H1 (cell line): ENCODE measurements around the gene AAMP. TPM values are rescaled to one million over a fixed set of nuclear protein-coding genes. Genes with fewer than 3 reads are reported as not detected.

Experiments
- CTCF ChIA-PET: fragments of 300-600 bp; sonication (Branson Sonifier 250); formaldehyde crosslinking; loops from one replicate; lab custom pipeline; 2021; ENCODE audit not compliant: partially characterized antibody; lab: Charles Lee
- POLR2A ChIA-PET: fragments of 300-600 bp; sonication (Branson Sonifier 250); formaldehyde crosslinking; loops from one replicate; lab custom pipeline; 2021; ENCODE audit warnings: inconsistent platforms; ENCODE audit not compliant: partially characterized antibody; lab: Charles Lee
- DNase-seq, 2 experiments: peaks; one replicate each; pipeline versions ENCODE4 v3.0.0 to v3.0.0-alpha.2; 2010 to 2022; ENCODE audit warnings: low spot score in 2 of 2, low read depth in 1 of 2, mixed read lengths in 1 of 2
- FAIRE-seq: peaks from 2 replicates; lab custom pipeline; 2011; peaks lifted over from hg19 to GRCh38; lab: Jason Lieb, UNC
- H2AFZ ChIP-seq: 2 replicates; pipeline ENCODE4 v1.8.1; 2012; ENCODE audit warnings: low read length, inconsistent platforms
- H2AK5ac ChIP-seq: 2 replicates; pipeline ENCODE4 v1.6.1; 2013; ENCODE audit warnings: low read depth, low read length
- H2BK120ac ChIP-seq: replicated peaks from 2 replicates; pipeline ENCODE3; 2013; ENCODE audit warnings: low read depth, low read length, inconsistent platforms
- H2BK12ac ChIP-seq: 2 replicates; pipeline ENCODE4 v1.6.1; 2013; ENCODE audit warnings: low read depth, low read length
- H2BK15ac ChIP-seq: 2 replicates; pipeline ENCODE4 v1.6.1; 2013; ENCODE audit warnings: low read length
- H2BK20ac ChIP-seq: 2 replicates; pipeline ENCODE4 v1.6.1; 2013; ENCODE audit warnings: low read length
- H2BK5ac ChIP-seq: 2 replicates; pipeline ENCODE4 v1.6.1; 2013; ENCODE audit warnings: low read depth, low read length
- H3K14ac ChIP-seq: 2 replicates; pipeline ENCODE4 v1.6.1; 2013; ENCODE audit warnings: inconsistent platforms; ENCODE audit not compliant: insufficient read length
- H3K18ac ChIP-seq: 2 replicates; pipeline ENCODE4 v1.6.1; 2013; ENCODE audit warnings: low read length; ENCODE audit errors: extremely low read depth
- H3K23ac ChIP-seq: 2 replicates; pipeline ENCODE4 v1.6.1; 2013; ENCODE audit warnings: inconsistent platforms; ENCODE audit not compliant: insufficient read length
- H3K23me2 ChIP-seq: 2 replicates; pipeline ENCODE4 v1.6.1; 2013; ENCODE audit warnings: low read depth, low read length
- H3K27ac ChIP-seq: 2 replicates; pipeline ENCODE4 v1.6.1; 2011; ENCODE audit warnings: low read depth, low read length, inconsistent platforms
- H3K27me3 ChIP-seq, 4 experiments: replicated peaks in 1 of 4; 1 replicate in 1 of 4; 2 replicates in 3 of 4; pipeline versions ENCODE4 v1.6.1 to v1.8.1; 2011 to 2013; ENCODE audit warnings: low read length in 3 of 4, mild to moderate bottlenecking in 3 of 4, inconsistent platforms in 2 of 4, mixed read lengths in 2 of 4, moderate library complexity in 1 of 4; ENCODE audit not compliant: control insufficient read depth in 3 of 4, insufficient read depth in 3 of 4; ENCODE audit errors: extremely low read depth in 1 of 4
- H3K36me3 ChIP-seq, 4 experiments: 2 replicates each; pipeline versions ENCODE4 v1.6.1 to v1.8.1; 2011 to 2013; ENCODE audit warnings: mild to moderate bottlenecking in 4 of 4, low read length in 3 of 4, moderate library complexity in 2 of 4, control low read depth in 1 of 4, inconsistent platforms in 1 of 4; ENCODE audit not compliant: insufficient read depth in 4 of 4, control insufficient read depth in 2 of 4
- H3K4ac ChIP-seq: replicated peaks from 2 replicates; pipeline ENCODE3; 2013; ENCODE audit warnings: low read length, low read depth, mixed read lengths, inconsistent platforms; ENCODE audit not compliant: insufficient read length
- H3K4me1 ChIP-seq, 4 experiments: replicated peaks in 1 of 4; 1 replicate in 1 of 4; 2 replicates in 3 of 4; pipeline versions ENCODE4 v1.6.1 to v1.8.1; 2011 to 2013; ENCODE audit warnings: low read length in 3 of 4, inconsistent platforms in 2 of 4, mixed read lengths in 1 of 4; ENCODE audit not compliant: insufficient read depth in 4 of 4, control insufficient read depth in 3 of 4
- H3K4me2 ChIP-seq, 2 experiments: 2 replicates each; pipeline versions ENCODE4 v1.6.1 to v1.8.1; 2011 to 2013; ENCODE audit warnings: low read depth in 2 of 2, low read length in 2 of 2, control low read depth in 1 of 2, inconsistent platforms in 1 of 2, mild to moderate bottlenecking in 1 of 2; ENCODE audit not compliant: insufficient read depth in 1 of 2
- H3K4me3 ChIP-seq, 4 experiments: fragments of 200-600, 300-600 bp in 1 of 4; sonication (generic), shearing (Covaris generic), sonication (Bioruptor Twin) in 1 of 4; 2 replicates each; pipeline versions ENCODE4 v1.5.1 to v1.8.1; 2011 to 2016; ENCODE audit warnings: low read length in 4 of 4, low read depth in 3 of 4, control low read depth in 2 of 4, inconsistent platforms in 2 of 4, mild to moderate bottlenecking in 2 of 4, mixed read lengths in 1 of 4, moderate library complexity in 1 of 4; ENCODE audit not compliant: insufficient read depth in 2 of 4; ENCODE audit errors: extremely low read depth in 1 of 4
- H3K56ac ChIP-seq: replicated peaks from 2 replicates; pipeline ENCODE3; 2013; ENCODE audit warnings: low read depth, mild to moderate bottlenecking, mixed read lengths, low read length, inconsistent platforms; ENCODE audit not compliant: insufficient read length
- H3K79me1 ChIP-seq: 2 replicates; pipeline ENCODE4 v1.6.1; 2013; ENCODE audit warnings: low read depth, low read length, control low read depth
- H3K79me2 ChIP-seq, 2 experiments: 2 replicates each; pipeline versions ENCODE4 v1.6.1 to v1.8.1; 2012 to 2013; ENCODE audit warnings: low read length in 2 of 2, mild to moderate bottlenecking in 2 of 2, inconsistent platforms in 1 of 2; ENCODE audit not compliant: insufficient read depth in 2 of 2, control insufficient read depth in 1 of 2
- H3K9ac ChIP-seq, 4 experiments: replicated peaks in 1 of 4; 1 replicate in 1 of 4; 2 replicates in 3 of 4; pipeline versions ENCODE4 v1.6.1 to v1.8.1; 2011 to 2013; ENCODE audit warnings: low read depth in 3 of 4, low read length in 3 of 4, control low read depth in 2 of 4, mild to moderate bottlenecking in 2 of 4, moderate library complexity in 2 of 4, inconsistent platforms in 1 of 4; ENCODE audit errors: extremely low read depth in 1 of 4
- H3K9me3 ChIP-seq, 2 experiments: 2 replicates each; pipeline versions ENCODE4 v1.6.1 to v1.8.1; 2012 to 2013; ENCODE audit warnings: mild to moderate bottlenecking in 2 of 2, moderate library complexity in 2 of 2, control low read depth in 1 of 2, inconsistent platforms in 1 of 2, low read depth in 1 of 2, low read length in 1 of 2, mixed read lengths in 1 of 2; ENCODE audit not compliant: insufficient read depth in 2 of 2
- H4K20me1 ChIP-seq, 2 experiments: replicated peaks in 1 of 2; 2 replicates each; pipeline versions ENCODE3 to v1.8.1; 2011 to 2013; ENCODE audit warnings: inconsistent platforms in 2 of 2, low read length in 2 of 2, mild to moderate bottlenecking in 1 of 2; ENCODE audit not compliant: insufficient read depth in 2 of 2, control insufficient read depth in 1 of 2
- H4K5ac ChIP-seq: 2 replicates; pipeline ENCODE4 v1.6.1; 2013; ENCODE audit warnings: low read length, low read depth, mixed read lengths, inconsistent platforms; ENCODE audit not compliant: insufficient read length
- H4K8ac ChIP-seq: 2 replicates; pipeline ENCODE4 v1.8.0; 2013; ENCODE audit warnings: mild to moderate bottlenecking, moderate library complexity, low read length, inconsistent platforms; ENCODE audit not compliant: insufficient read depth; ENCODE audit errors: extremely low read depth
- H4K91ac ChIP-seq: replicated peaks from 2 replicates; pipeline ENCODE3; 2013; ENCODE audit warnings: low read length, mixed read lengths, inconsistent platforms; ENCODE audit not compliant: insufficient read length
- CBX5 ChIP-seq: fragments of 300-800, 300-1000 bp; sonication (generic); IDR thresholded peaks from 2 replicates; pipeline ENCODE4 v1.7.1; 2016; ENCODE audit warnings: antibody characterized with exemption, low read length, low read depth
- WGBS, 2 experiments: shearing (Covaris generic) in 1 of 2; methylation state at CpG; one replicate each; pipeline versions ENCODE4 v1.1.6 to v1.1.7; 2013 to 2015; ENCODE audit warnings: low lambda C conversion rate in 2 of 2, mixed read lengths in 2 of 2, inconsistent platforms in 1 of 2, low coverage in 1 of 2, missing lambda C conversion rate in 1 of 2; ENCODE audit not compliant: insufficient replicate concordance in 2 of 2, insufficient coverage in 1 of 2, insufficient read length in 1 of 2; ENCODE audit errors: extremely low coverage in 1 of 2, missing lambda C conversion rate in 1 of 2; 5-methylcytosine and 5-hydroxymethylcytosine counted together
- polyA plus RNA-seq, 7 experiments: library from polyadenylated mRNA; depleted of rRNA in 3 of 7; stranded (reverse) in 5 of 7; unstranded in 2 of 7; fragments of >200 nt in 5 of 7; fragments of 200-250 nt in 2 of 7; gene quantifications; 1 replicate in 5 of 7; 2 replicates in 1 of 7; 4 replicates in 1 of 7; pipeline versions ENCODE4 v1.2.1 to v1.2.3, GENCODE V29; 2011 to 2013; ENCODE audit warnings: missing spikeins in 2 of 7, mixed read lengths in 2 of 7
- total RNA-seq: library from RNA; stranded (reverse); fragmentation: NEBNext Ultra II Directional; extraction: Animal tissue kit (Norgen Biotek cat#: 25700); gene quantifications from 2 replicates; pipeline ENCODE4 v1.2.1, GENCODE V29; 2021

The AAMP gene
- total and polyA plus RNA-seq, 2 of the 8 experiments (the other 6 are each of a cell fraction or from before 2014, with no cell fraction given), result 119 to 125 TPM

- CTCF ChIA-PET, result interaction anchor here (1.6 kb wide), 1 partner anchor 91 kb away, joined by 5 read pairs; no protein-coding TSS in a partner anchor
- H3K14ac ChIP-seq, result no peak overlapping the region
Measured at GRCh38 chr2:218278531-218279360, 8.8 kb upstream of the AAMP start.

More at GRCh38 chr2:218278531-218279360, 8.8 kb upstream of the AAMP start:
- H2BK20ac ChIP-seq, result no peak overlapping the region
- no peak overlapping the region for H3K18ac ChIP-seq
- no peak overlapping the region for H4K5ac ChIP-seq
- H2BK15ac ChIP-seq, result no peak overlapping the region
- no peak overlapping the region for H2AK5ac ChIP-seq
- H3K79me2 ChIP-seq, result no peaks in the 10 kb centered on the region
- FAIRE-seq, result no peak
- DNase-seq, result no peak
- no peaks in the 10 kb centered on the region for H3K27me3 ChIP-seq
- no peak for TF ChIP-seq CBX5
- TF ChIP-seq, all 59 proteins: peak for 0
- Histone ChIP-seq H2BK5ac (no peak overlapping the region), H2BK120ac (no peak overlapping the region), H3K9ac (no peak overlapping the region), H3K23me2 (no peaks in the 10 kb centered on the region), H3K56ac (no peak overlapping the region), H4K8ac (no peak overlapping the region), H3K9me3 (no peaks in the 10 kb centered on the region), H3K23ac (no peak overlapping the region), H4K20me1 (peaks cover 0 to 17% of the 10 kb centered on the region in 2 experiments), H4K91ac (no peak overlapping the region), H3K4me1 (peaks cover 0 to 3% (median 0%) of the 10 kb centered on the region in 4 experiments; a peak in 2 of 7 replicates), H3K4ac (no peak overlapping the region), H3K4me3 (no peak overlapping the region), H2BK12ac (no peak overlapping the region), H2AFZ (no peak overlapping the region), H3K4me2 (no peak overlapping the region), H3K79me1 (no peaks in the 10 kb centered on the region), H3K36me3 (peaks cover 0 to 38% (median 8%) of the 10 kb centered on the region in 4 experiments; a peak in 6 of 8 replicates), H3K27ac (no peak overlapping the region)
- 94% methylated on average over 16 of the region's 16 CpGs; no CpG with 5 or more reads in 1 of the 2 experiments for WGBS, 2 experiments
- POLR2A ChIA-PET, result interaction anchor here (1.1 kb wide), 1 partner anchor 8 kb away, joined by 4 read pairs; no protein-coding TSS in a partner anchor
